CD14-positive monocyte (primary cell): ENCODE results near the gene PLCB1. TPM values are rescaled to one million over a fixed set of nuclear protein-coding genes. Genes with fewer than 3 reads are reported as not detected.

Source experiments
- DNase-seq, 3 donors: peaks; one replicate each; pipeline ENCODE4 v3.0.0-alpha.2; 2011 to 2022
- H2AFZ ChIP-seq: 2 replicates; pipeline ENCODE4 v1.6.0; 2012; ENCODE audit warnings: mild to moderate bottlenecking, low read depth, low read length, inconsistent platforms; ENCODE audit not compliant: insufficient read depth, poor library complexity, severe bottlenecking
- H3K27ac ChIP-seq, 2 donors: 1 replicate in 1 of 2; 2 replicates in 1 of 2; pipeline ENCODE4 v1.5.1; 2012 to 2013; ENCODE audit warnings: low read length in 2 of 2, control low read depth in 1 of 2, inconsistent platforms in 1 of 2, low read depth in 1 of 2, mild to moderate bottlenecking in 1 of 2
- H3K27me3 ChIP-seq, 2 donors: one replicate each; pipeline versions ENCODE4 v1.6.0 to v1.6.1; 2011 to 2013; ENCODE audit warnings: low read length in 2 of 2; ENCODE audit not compliant: control insufficient read depth in 2 of 2, insufficient read depth in 2 of 2
- H3K36me3 ChIP-seq, 2 donors: replicated peaks in 1 of 2; 1 replicate in 1 of 2; 2 replicates in 1 of 2; pipeline versions ENCODE4 v1.5.1 to v1.6.1; 2012 to 2013; ENCODE audit warnings: low read length in 2 of 2, control low read depth in 1 of 2, inconsistent platforms in 1 of 2, mild to moderate bottlenecking in 1 of 2; ENCODE audit not compliant: insufficient read depth in 2 of 2, control insufficient read depth in 1 of 2
- H3K4me1 ChIP-seq, 2 donors: 1 replicate in 1 of 2; 2 replicates in 1 of 2; pipeline versions ENCODE4 v1.5.1 to v1.6.1; 2012 to 2013; ENCODE audit warnings: low read length in 2 of 2, control low read depth in 1 of 2, inconsistent platforms in 1 of 2, mild to moderate bottlenecking in 1 of 2, moderate library complexity in 1 of 2; ENCODE audit not compliant: insufficient read depth in 2 of 2, control insufficient read depth in 1 of 2
- H3K4me2 ChIP-seq: replicated peaks from 2 replicates; pipeline ENCODE3; 2012; ENCODE audit warnings: low read length, moderate library complexity, mild to moderate bottlenecking; ENCODE audit not compliant: poor library complexity, severe bottlenecking; ENCODE audit errors: extremely low read depth
- H3K4me3 ChIP-seq, 3 experiments: fragments of 200-600 bp in 1 of 3; sonication (generic) in 1 of 3; replicated peaks in 1 of 3; 1 replicate in 2 of 3; 2 replicates in 1 of 3; pipeline ENCODE4 v1.5.1; 2011 to 2013; ENCODE audit warnings: low read length in 3 of 3, mild to moderate bottlenecking in 3 of 3, control low read depth in 2 of 3, low read depth in 2 of 3, inconsistent platforms in 1 of 3, moderate library complexity in 1 of 3
- H3K79me2 ChIP-seq: 2 replicates; pipeline ENCODE4 v1.6.0; 2012; ENCODE audit warnings: mild to moderate bottlenecking, control low read depth, inconsistent platforms, low read length, moderate library complexity; ENCODE audit not compliant: insufficient read depth
- H3K9ac ChIP-seq: 2 replicates; pipeline ENCODE4 v1.6.0; 2017; ENCODE audit warnings: low read length, mild to moderate bottlenecking; ENCODE audit not compliant: insufficient read depth, poor library complexity, severe bottlenecking
- H3K9me3 ChIP-seq, 2 donors: replicated peaks in 1 of 2; 1 replicate in 1 of 2; 2 replicates in 1 of 2; pipeline versions ENCODE4 v1.5.1 to v1.6.1; 2012 to 2013; ENCODE audit warnings: low read length in 2 of 2, control low read depth in 1 of 2; ENCODE audit not compliant: control insufficient read depth in 1 of 2, insufficient read depth in 1 of 2
- H4K20me1 ChIP-seq: 2 replicates; pipeline ENCODE4 v1.6.0; 2012; ENCODE audit warnings: mild to moderate bottlenecking, low read length, control low read depth, moderate library complexity; ENCODE audit not compliant: insufficient read depth
- H3K27ac Mint-ChIP-seq, 7 donors: one replicate each; pipeline ENCODE4 v1.8.0; 2020; ENCODE audit warnings: mild to moderate bottlenecking in 7 of 7, mixed read lengths in 7 of 7, moderate library complexity in 6 of 7, inconsistent platforms in 2 of 7
- H3K27me3 Mint-ChIP-seq, 3 donors: one replicate each; pipeline ENCODE4 v1.8.0; 2021 to 2022; ENCODE audit warnings: low read depth in 3 of 3, mild to moderate bottlenecking in 3 of 3, mixed read lengths in 3 of 3, moderate library complexity in 3 of 3, inconsistent platforms in 1 of 3
- H3K36me3 Mint-ChIP-seq, 2 donors: one replicate each; pipeline ENCODE4 v1.8.0; 2020; ENCODE audit warnings: mixed read lengths in 2 of 2, inconsistent platforms in 1 of 2, mild to moderate bottlenecking in 1 of 2
- H3K4me1 Mint-ChIP-seq: one replicate; pipeline ENCODE4 v1.8.0; 2020; ENCODE audit warnings: mild to moderate bottlenecking, mixed read lengths
- H3K4me3 Mint-ChIP-seq, 2 donors: one replicate each; pipeline ENCODE4 v1.8.0; 2020; ENCODE audit warnings: mild to moderate bottlenecking in 2 of 2, mixed read lengths in 2 of 2, moderate library complexity in 1 of 2
- H3K9me3 Mint-ChIP-seq, 7 donors: one replicate each; pipeline ENCODE4 v1.8.0; 2020 to 2022; ENCODE audit warnings: mixed read lengths in 7 of 7, mild to moderate bottlenecking in 6 of 7, moderate library complexity in 6 of 7, inconsistent platforms in 2 of 7
- WGBS: methylation state at CpG from one replicate; pipeline ENCODE4 v1.1.5; 2013; ENCODE audit warnings: missing lambda C conversion rate; ENCODE audit not compliant: insufficient coverage; 5-methylcytosine and 5-hydroxymethylcytosine counted together
- intact Hi-C, 2 donors: fragments of 100-400 bp; cut with micrococcal nuclease; formaldehyde crosslinking; loops; one replicate each; pipeline versions ENCODE4 v1.15.0 to v1.15.1; 2023
- polyA plus RNA-seq, 3 donors: library from polyadenylated mRNA; depleted of rRNA in 1 of 3; unstranded in 2 of 3; stranded (reverse) in 1 of 3; fragments of 300-500 nt in 2 of 3; fragments of >200 nt in 1 of 3; fragmentation: Illumina TruSeq in 2 of 3; gene quantifications; 1 replicate in 2 of 3; 2 replicates in 1 of 3; pipeline ENCODE4 v1.2.3, GENCODE V29; 2012 to 2021
- TF ChIP-seq, protein P1 (sequence below): fragments of 200-600 bp; IDR thresholded peaks from one replicate; pipeline ENCODE4 v1.8.0; 2022; ENCODE audit warnings: antibody characterized with exemption, mild to moderate bottlenecking

The PLCB1 gene
- polyA plus RNA-seq, 3 donors: 8.6 to 16.4 (median 13.2) TPM

DNA sequence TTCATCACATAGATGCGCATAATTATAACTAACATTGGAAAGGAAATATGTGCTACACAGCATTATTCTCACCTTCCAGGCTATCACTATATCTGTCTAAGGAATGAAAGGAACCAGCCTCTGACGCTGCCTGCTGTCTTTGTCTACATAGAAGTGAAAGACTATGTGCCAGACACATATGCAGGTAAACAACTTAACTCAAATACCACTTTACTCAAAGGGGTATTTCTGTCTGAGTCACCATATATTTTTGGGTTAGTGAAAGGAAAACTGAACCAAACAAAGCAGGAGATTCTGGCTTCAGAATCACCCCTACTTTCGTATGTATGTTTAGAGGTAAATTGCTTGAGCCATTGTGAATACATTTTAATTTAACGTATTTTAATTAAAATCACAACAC lies 608.2 kb downstream of the PLCB1 start:
- Histone ChIP-seq H3K36me3 (peaks cover 19 to 47% of the 10 kb centered on the region in 2 donors), H2AFZ (no peak overlapping the region), H3K27me3 (no peaks in the 10 kb centered on the region), H3K4me1 (no peaks in the 10 kb centered on the region), H3K4me2 (no peak overlapping the region), H3K79me2 (no peaks in the 10 kb centered on the region), H3K27ac (no peak overlapping the region), H4K20me1 (no peaks in the 10 kb centered on the region), H3K9ac (no peak overlapping the region), H3K4me3 (no peak overlapping the region), H3K9me3 (no peaks in the 10 kb centered on the region)
- no peak for DNase-seq
- Mint-ChIP-seq H3K4me1 (no peaks in the 10 kb centered on the region), H3K27me3 (no peaks in the 10 kb centered on the region), H3K27ac (no peak overlapping the region), H3K9me3 (no peaks in the 10 kb centered on the region), H3K4me3 (no peak overlapping the region), H3K36me3 (peaks cover 20 to 39% of the 10 kb centered on the region in 2 donors)
- TF ChIP-seq, protein P1, sequence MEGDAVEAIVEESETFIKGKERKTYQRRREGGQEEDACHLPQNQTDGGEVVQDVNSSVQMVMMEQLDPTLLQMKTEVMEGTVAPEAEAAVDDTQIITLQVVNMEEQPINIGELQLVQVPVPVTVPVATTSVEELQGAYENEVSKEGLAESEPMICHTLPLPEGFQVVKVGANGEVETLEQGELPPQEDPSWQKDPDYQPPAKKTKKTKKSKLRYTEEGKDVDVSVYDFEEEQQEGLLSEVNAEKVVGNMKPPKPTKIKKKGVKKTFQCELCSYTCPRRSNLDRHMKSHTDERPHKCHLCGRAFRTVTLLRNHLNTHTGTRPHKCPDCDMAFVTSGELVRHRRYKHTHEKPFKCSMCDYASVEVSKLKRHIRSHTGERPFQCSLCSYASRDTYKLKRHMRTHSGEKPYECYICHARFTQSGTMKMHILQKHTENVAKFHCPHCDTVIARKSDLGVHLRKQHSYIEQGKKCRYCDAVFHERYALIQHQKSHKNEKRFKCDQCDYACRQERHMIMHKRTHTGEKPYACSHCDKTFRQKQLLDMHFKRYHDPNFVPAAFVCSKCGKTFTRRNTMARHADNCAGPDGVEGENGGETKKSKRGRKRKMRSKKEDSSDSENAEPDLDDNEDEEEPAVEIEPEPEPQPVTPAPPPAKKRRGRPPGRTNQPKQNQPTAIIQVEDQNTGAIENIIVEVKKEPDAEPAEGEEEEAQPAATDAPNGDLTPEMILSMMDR: no peak
- no CpG with 5 or more reads among the region's 4 CpGs for WGBS
- intact Hi-C loops: no loop called here

DNA sequence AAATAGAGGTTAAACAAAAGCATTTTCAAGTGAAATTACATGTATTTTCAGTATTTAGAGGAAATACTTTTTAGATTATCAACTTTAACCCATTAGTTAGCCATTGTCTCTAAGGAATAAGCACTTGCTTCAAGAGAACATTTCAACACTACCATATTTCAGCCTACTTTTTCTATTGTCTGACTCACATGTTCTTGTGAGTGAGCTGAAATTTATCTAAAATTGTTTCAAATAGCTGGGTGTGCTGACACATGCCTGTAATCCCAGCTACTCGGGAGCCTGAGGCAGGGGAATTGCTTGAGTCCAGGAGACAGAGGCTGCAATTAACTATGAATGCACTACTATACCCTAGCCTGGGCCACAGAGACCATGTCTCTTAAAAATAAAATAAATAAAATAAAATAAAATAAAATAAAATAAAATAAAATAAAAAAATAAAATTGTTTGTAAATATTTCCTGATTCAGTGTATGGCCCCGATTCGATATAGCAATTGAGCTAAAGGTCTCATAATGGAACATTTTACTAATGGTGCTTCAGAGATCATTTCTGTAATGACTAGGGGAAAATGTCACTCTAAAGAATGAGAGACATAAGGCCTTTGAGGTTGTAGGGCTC lies 612.3 kb downstream of the PLCB1 start:
- Histone ChIP-seq H3K4me1 (no peaks in the 10 kb centered on the region), H3K4me3 (no peak overlapping the region), H2AFZ (no peak overlapping the region), H3K9ac (no peak overlapping the region), H3K4me2 (no peak overlapping the region), H3K9me3 (no peaks in the 10 kb centered on the region), H3K27ac (no peak overlapping the region), H3K36me3 (peaks cover 16 to 37% of the 10 kb centered on the region in 2 donors), H3K79me2 (no peaks in the 10 kb centered on the region), H3K27me3 (no peaks in the 10 kb centered on the region), H4K20me1 (no peaks in the 10 kb centered on the region)
- WGBS: no CpG with 5 or more reads among the region's 3 CpGs
- no peak overlapping the region for H3K4me3 Mint-ChIP-seq
- TF ChIP-seq, protein P1: no peak
- intact Hi-C loops: no loop called here
- H3K27me3 Mint-ChIP-seq: no peaks in the 10 kb centered on the region
- H3K27ac Mint-ChIP-seq: no peak overlapping the region
- no peak for DNase-seq
- no peaks in the 10 kb centered on the region for H3K4me1 Mint-ChIP-seq
- peaks cover 25 to 35% of the 10 kb centered on the region in 2 donors for H3K36me3 Mint-ChIP-seq
- no peaks in the 10 kb centered on the region for H3K9me3 Mint-ChIP-seq
